Measurements from ENCODE around the gene IRF9.
"Not testable (repeated sequence)": the region's sequence is repeated elsewhere in the genome, so short reads cannot be mapped to it uniquely, and the experiment has no call there.

IRF9 gene

GRCh38 chr14:24198814-24199524 lies 37.9 kb downstream of the IRF9 start:
- no peak for DNase-seq (ENCODE audit: extremely low read depth, low read depth)
- TF ChIP-seq CTCF (IDR thresholded peaks at IDR 0.05; ENCODE audit: low read depth, low read length) = no peak

- not testable (repeated sequence) for DNase-seq (ENCODE audit: extremely low read depth, low read depth)
Measured at GRCh38 chr14:24202538-24202937, 41.5 kb downstream of the IRF9 start.

- DNase-seq (ENCODE audit: extremely low read depth, low read depth) = not testable (repeated sequence)
Measured at GRCh38 chr14:24203249-24203886, 42.3 kb downstream of the IRF9 start.

GRCh38 chr14:24204163-24205146 lies 43.4 kb downstream of the IRF9 start:
- TF ChIP-seq CTCF (IDR thresholded peaks at IDR 0.05; ENCODE audit: low read depth, low read length) = no peak

GRCh38 chr14:24206260-24207103 lies 45.4 kb downstream of the IRF9 start:
- no peak for TF ChIP-seq CTCF (IDR thresholded peaks at IDR 0.05; ENCODE audit: low read depth, low read length)
- no peak for DNase-seq (ENCODE audit: extremely low read depth, low read depth)

More at GRCh38 chr14:24204163-24205146, 43.4 kb downstream of the IRF9 start:
- DNase-seq (ENCODE audit: extremely low read depth, low read depth) = no peak

GRCh38 chr14:24207104-24207551 lies 46.1 kb downstream of the IRF9 start:
- no peak for TF ChIP-seq CTCF (IDR thresholded peaks at IDR 0.05; ENCODE audit: low read depth, low read length)
- no peak for DNase-seq (ENCODE audit: extremely low read depth, low read depth)

GRCh38 chr14:24207625-24208024 lies 46.6 kb downstream of the IRF9 start:
- no peak for TF ChIP-seq CTCF (IDR thresholded peaks at IDR 0.05; ENCODE audit: low read depth, low read length)
- no peak for DNase-seq (ENCODE audit: extremely low read depth, low read depth)

Measured in AG09319 (cell line).